ENCODE data around the gene TXNL4B.

Gene TXNL4B

DNA sequence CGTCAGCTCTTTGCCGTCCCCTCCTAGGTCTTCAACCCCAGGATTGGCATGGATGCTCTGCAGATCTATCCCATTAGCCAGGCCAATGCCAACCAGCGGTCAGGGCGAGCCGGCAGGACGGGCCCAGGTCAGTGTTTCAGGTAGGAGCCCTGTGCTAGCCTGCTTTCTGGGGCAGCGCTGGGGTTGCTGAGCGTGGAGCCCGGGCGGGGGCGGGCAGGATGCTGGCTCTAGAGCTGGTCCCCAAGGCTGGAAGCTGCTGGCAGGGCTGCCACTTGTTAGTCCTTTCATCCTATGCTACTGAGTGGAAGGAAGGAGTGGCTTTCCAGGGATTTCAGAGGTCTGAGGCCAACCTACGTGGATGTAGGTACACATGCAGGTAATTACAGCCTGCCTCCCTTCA is 12.6 kb upstream of the TXNL4B start:
- ChIA-PET CTCF (no interaction called here), POLR2A (no interaction called here)
- TF ChIP-seq, protein P1, sequence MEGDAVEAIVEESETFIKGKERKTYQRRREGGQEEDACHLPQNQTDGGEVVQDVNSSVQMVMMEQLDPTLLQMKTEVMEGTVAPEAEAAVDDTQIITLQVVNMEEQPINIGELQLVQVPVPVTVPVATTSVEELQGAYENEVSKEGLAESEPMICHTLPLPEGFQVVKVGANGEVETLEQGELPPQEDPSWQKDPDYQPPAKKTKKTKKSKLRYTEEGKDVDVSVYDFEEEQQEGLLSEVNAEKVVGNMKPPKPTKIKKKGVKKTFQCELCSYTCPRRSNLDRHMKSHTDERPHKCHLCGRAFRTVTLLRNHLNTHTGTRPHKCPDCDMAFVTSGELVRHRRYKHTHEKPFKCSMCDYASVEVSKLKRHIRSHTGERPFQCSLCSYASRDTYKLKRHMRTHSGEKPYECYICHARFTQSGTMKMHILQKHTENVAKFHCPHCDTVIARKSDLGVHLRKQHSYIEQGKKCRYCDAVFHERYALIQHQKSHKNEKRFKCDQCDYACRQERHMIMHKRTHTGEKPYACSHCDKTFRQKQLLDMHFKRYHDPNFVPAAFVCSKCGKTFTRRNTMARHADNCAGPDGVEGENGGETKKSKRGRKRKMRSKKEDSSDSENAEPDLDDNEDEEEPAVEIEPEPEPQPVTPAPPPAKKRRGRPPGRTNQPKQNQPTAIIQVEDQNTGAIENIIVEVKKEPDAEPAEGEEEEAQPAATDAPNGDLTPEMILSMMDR (IDR thresholded peaks at IDR 0.05; ENCODE audit: insufficient read depth, low read length, missing control alignments): no peak
- no peak overlapping the region for H3K4me3 ChIP-seq (ENCODE audit: low read depth, low read length)
- DNase-seq (ENCODE audit: low read depth, low spot score): no peak

- no peak overlapping the region for H3K4me3 ChIP-seq (ENCODE audit: low read depth, low read length)
- ChIA-PET CTCF (interaction anchor here (0.9 kb wide), 1 partner anchor 25 kb away, joined by 3 read pairs; no protein-coding TSS in a partner anchor), POLR2A (no interaction called here)
- TF ChIP-seq, protein P1 (IDR thresholded peaks at IDR 0.05; ENCODE audit: insufficient read depth, low read length, missing control alignments): no peak
- no peak for DNase-seq (ENCODE audit: low read depth, low spot score)
Measured at GRCh38 chr16:72104905-72105304, 11.5 kb upstream of the TXNL4B start.

GRCh38 chr16:72101195-72101594 is 7.8 kb upstream of the TXNL4B start:
- TF ChIP-seq, protein P1 (IDR thresholded peaks at IDR 0.05; ENCODE audit: insufficient read depth, low read length, missing control alignments): no peak
- POLR2A ChIA-PET: no interaction called here
- no peak overlapping the region for H3K4me3 ChIP-seq (ENCODE audit: low read depth, low read length)
- no peak for DNase-seq (ENCODE audit: low read depth, low spot score)
- CTCF ChIA-PET: interaction anchor here (2.1 kb wide), 1 partner anchor 35 kb away, joined by 8 read pairs; no protein-coding TSS in a partner anchor

DNA sequence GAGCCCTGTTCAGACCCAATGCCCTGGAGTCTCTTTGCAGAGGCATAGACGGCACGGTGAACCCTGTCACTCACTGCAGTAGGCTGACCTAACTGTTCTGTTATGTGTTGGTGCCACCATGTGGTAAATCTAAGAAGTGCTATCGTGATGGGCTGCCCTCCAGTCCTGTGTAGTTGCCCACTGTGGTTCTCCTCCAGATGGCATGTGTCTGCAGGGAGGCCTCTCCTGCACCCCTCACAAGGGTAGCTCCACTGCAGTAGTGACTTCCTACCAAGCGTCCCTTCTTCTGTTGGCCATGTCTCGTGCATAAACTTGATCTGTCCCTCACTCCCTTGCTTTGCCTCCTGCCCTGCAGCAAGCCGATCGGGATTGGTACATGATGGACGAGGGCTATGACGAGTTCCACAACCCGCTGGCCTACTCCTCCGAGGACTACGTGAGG is 6.0 kb upstream of the TXNL4B start:
- H3K4me3 ChIP-seq (ENCODE audit: low read depth, low read length): no peak overlapping the region
- ChIA-PET CTCF (interaction anchor here (0.6 to 2.1 kb wide), 9 partner anchors 12 to 216 kb away, joined by 3 to 12 read pairs (median 4); no protein-coding TSS in a partner anchor), POLR2A (no interaction called here)
- no peak for DNase-seq (ENCODE audit: low read depth, low spot score)
- TF ChIP-seq, protein P1 (IDR thresholded peaks at IDR 0.05; ENCODE audit: insufficient read depth, low read length, missing control alignments): peak; percentile 61

DNA sequence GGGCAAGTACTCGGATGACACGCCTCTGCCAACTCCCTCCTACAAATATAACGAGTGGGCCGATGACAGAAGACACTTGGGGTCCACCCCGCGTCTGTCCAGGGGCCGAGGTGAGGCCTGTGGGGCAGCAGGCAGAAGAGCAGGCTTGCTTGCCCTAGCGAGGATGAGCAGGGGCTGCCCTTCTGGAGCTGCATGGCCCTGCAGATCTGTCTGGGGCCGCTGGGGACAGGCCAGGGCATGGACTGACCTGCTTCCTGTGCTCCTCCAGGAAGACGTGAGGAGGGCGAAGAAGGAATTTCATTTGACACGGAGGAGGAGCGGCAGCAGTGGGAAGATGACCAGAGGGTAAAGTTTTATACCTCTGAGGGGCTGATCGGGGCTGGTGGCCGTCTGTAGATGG is 5.5 kb upstream of the TXNL4B start:
- no peak overlapping the region for H3K4me3 ChIP-seq (ENCODE audit: low read depth, low read length)
- no peak for DNase-seq (ENCODE audit: low read depth, low spot score)
- CTCF ChIA-PET: interaction anchor here (0.7 to 3.5 kb wide), 9 partner anchors 12 to 216 kb away, joined by 3 to 12 read pairs (median 4); no protein-coding TSS in a partner anchor
- TF ChIP-seq, protein P1 (IDR thresholded peaks at IDR 0.05; ENCODE audit: insufficient read depth, low read length, missing control alignments): no peak
- POLR2A ChIA-PET: no interaction called here

DNA sequence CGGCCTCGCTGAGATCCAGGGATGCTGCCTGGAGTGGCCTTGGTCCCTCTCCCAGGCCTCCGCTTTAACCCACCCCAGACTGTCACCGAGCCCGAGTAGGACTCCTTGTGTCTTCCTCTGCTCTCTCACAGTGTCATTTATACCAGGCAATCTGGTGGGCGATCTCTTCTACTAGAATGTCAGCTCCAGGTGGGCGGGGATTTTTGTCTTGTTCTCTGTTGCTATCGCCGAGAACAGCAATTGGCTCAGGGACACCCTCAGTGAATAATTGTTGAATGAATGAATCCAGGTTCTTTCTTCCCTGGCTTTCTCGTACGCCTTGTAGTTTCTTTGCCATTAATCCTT is 818 bp upstream of the TXNL4B start:
- ChIA-PET POLR2A (interaction anchor here (0.5 to 1.0 kb wide), 3 partner anchors 13 to 439 kb away, joined by 3 read pairs; partner anchors contain the start of gene AP1G1), CTCF (interaction anchor here (1.0 to 2.8 kb wide), 4 partner anchors 26 to 1862 kb away, joined by 3 to 15 read pairs (median 4); no protein-coding TSS in a partner anchor)
- peak overlapping the region; percentile 100 for H3K4me3 ChIP-seq (ENCODE audit: low read depth, low read length)
- no peak for DNase-seq (ENCODE audit: low read depth, low spot score)
- TF ChIP-seq, protein P1 (IDR thresholded peaks at IDR 0.05; ENCODE audit: insufficient read depth, low read length, missing control alignments): no peak

All from AG04449 (cell line).